K562 (cell line): ENCODE measurements around the gene NUP98. TPM values are rescaled to one million over a fixed set of nuclear protein-coding genes. Genes with fewer than 3 reads are reported as not detected.

Source experiments
- ATAC-seq: fragments of 200-7000 bp; cut with Tn5 transposase; 3 replicates; pipeline ENCODE4 v1.9.1; 2020; ENCODE audit warnings: moderate library complexity
- BruUV-seq: library from RNA; stranded (reverse); fragments of 400-500 nt; replicated peaks from 2 replicates; lab custom pipeline; 2021; lab: Mats Ljungman, UMichigan
- CTCF ChIA-PET: fragments of 300-600 bp; formaldehyde crosslinking; extraction: SDS; loops from one replicate; lab custom pipeline; 2021; ENCODE audit warnings: low intra/inter-chr PET ratio; lab: Yijun Ruan, JAX
- POLR2A ChIA-PET: fragments of 300-600, 350-650 bp; sonication (Branson Sonifier 250); formaldehyde crosslinking; extraction: SDS; loops from one replicate; lab custom pipeline; 2021; ENCODE audit warnings: antibody characterized with exemption, inconsistent platforms; lab: Yijun Ruan, JAX
- DNase-seq, 4 experiments: peaks; one replicate each; pipeline versions ENCODE4 v3.0.0 to v3.0.0-alpha.2; 2011 to 2018; ENCODE audit warnings: low spot score in 3 of 4, mixed read lengths in 3 of 4; ENCODE audit errors: extremely low read depth in 1 of 4
- FAIRE-seq: peaks from 2 replicates; lab custom pipeline; 2011; peaks lifted over from hg19 to GRCh38; lab: Jason Lieb, UNC
- H2AFZ ChIP-seq: 2 replicates; pipeline ENCODE4 v1.6.0; 2011; ENCODE audit warnings: low read depth, low read length, control low read depth, inconsistent platforms
- H3K27ac ChIP-seq: fragments of 200-600 bp; 3 replicates; pipeline ENCODE4 v1.8.0; 2011; ENCODE audit warnings: low read depth, mild to moderate bottlenecking, control low read depth, inconsistent platforms, low read length, moderate library complexity, mixed read lengths; ENCODE audit errors: extremely low read depth
- H3K27me3 ChIP-seq, 2 experiments: fragments of 300-600 bp in 1 of 2; 2 replicates in 1 of 2; 3 replicates in 1 of 2; pipeline versions ENCODE4 v1.6.0 to v1.8.0; 2011; ENCODE audit warnings: inconsistent platforms in 2 of 2, low read length in 2 of 2, mild to moderate bottlenecking in 1 of 2, mixed read lengths in 1 of 2, moderate library complexity in 1 of 2; ENCODE audit not compliant: control insufficient read depth in 2 of 2, insufficient read depth in 2 of 2
- H3K36me3 ChIP-seq: fragments of 300-600 bp; 3 replicates; pipeline ENCODE4 v1.8.0; 2011; ENCODE audit warnings: mild to moderate bottlenecking, low read length, inconsistent platforms; ENCODE audit not compliant: control insufficient read depth, insufficient read depth
- H3K4me1 ChIP-seq, 2 experiments: fragments of 200-600 bp in 1 of 2; replicated peaks in 1 of 2; 2 replicates in 1 of 2; 3 replicates in 1 of 2; pipeline versions ENCODE4 v1.5.1 to v1.8.0; 2011; ENCODE audit warnings: inconsistent platforms in 2 of 2, low read length in 2 of 2, mild to moderate bottlenecking in 1 of 2, mixed read lengths in 1 of 2, moderate library complexity in 1 of 2; ENCODE audit not compliant: control insufficient read depth in 2 of 2, insufficient read depth in 2 of 2
- H3K4me2 ChIP-seq: 2 replicates; pipeline ENCODE4 v1.6.1; 2011; ENCODE audit warnings: low read length, control low read depth, inconsistent platforms, mixed read lengths; ENCODE audit not compliant: insufficient read depth
- H3K4me3 ChIP-seq: fragments of 200-600 bp; sonication (generic), shearing (Covaris generic); 2 replicates; pipeline ENCODE4 v1.5.1; 2016; ENCODE audit warnings: control low read depth, inconsistent platforms
- H3K79me2 ChIP-seq: fragments of 200-600 bp; 3 replicates; pipeline ENCODE4 v1.8.0; 2011; ENCODE audit warnings: low read length, inconsistent platforms; ENCODE audit not compliant: control insufficient read depth, insufficient read depth
- H3K9ac ChIP-seq, 2 experiments: 2 replicates each; pipeline versions ENCODE4 v1.6.0 to v1.6.1; 2011; ENCODE audit warnings: low read depth in 2 of 2, low read length in 2 of 2, control low read depth in 1 of 2, inconsistent platforms in 1 of 2, mild to moderate bottlenecking in 1 of 2, mixed read lengths in 1 of 2; ENCODE audit not compliant: insufficient read depth in 1 of 2
- H3K9me1 ChIP-seq: one replicate; pipeline ENCODE4 v1.6.0; 2011; ENCODE audit warnings: inconsistent platforms, mild to moderate bottlenecking, low read length, moderate library complexity; ENCODE audit not compliant: control insufficient read depth, insufficient read depth
- H3K9me3 ChIP-seq: replicated peaks from 2 replicates; pipeline ENCODE4 v1.5.1; 2011; ENCODE audit warnings: low read depth, low read length, inconsistent platforms; ENCODE audit not compliant: control insufficient read depth, insufficient read depth
- H4K20me1 ChIP-seq: replicated peaks from 2 replicates; pipeline ENCODE4 v1.6.1; 2011; ENCODE audit warnings: low read length, inconsistent platforms, mixed read lengths; ENCODE audit not compliant: control insufficient read depth, insufficient read depth
- CREB3 ChIP-seq: fragments of 450-650 bp; conservative IDR thresholded peaks from 2 replicates; pipeline ENCODE4 v1.6.1; 2016; ENCODE audit warnings: missing genetic modification characterization, low read depth, mild to moderate bottlenecking, missing compliant biosample characterization, moderate library complexity
- DACH1 ChIP-seq: fragments of 450-650 bp; IDR thresholded peaks from 2 replicates; pipeline ENCODE4 v1.6.1; 2018; ENCODE audit not compliant: partially characterized antibody
- ETS2 ChIP-seq: IDR thresholded peaks from 2 replicates; pipeline ENCODE4 v1.6.1; 2016; ENCODE audit warnings: borderline replicate concordance, missing genetic modification characterization, mild to moderate bottlenecking, moderate library complexity, missing compliant biosample characterization; ENCODE audit not compliant: poor library complexity, severe bottlenecking
- ETV5 ChIP-seq: sonication (generic); formaldehyde crosslinking; IDR thresholded peaks from 2 replicates; pipeline ENCODE4 v1.4.0; 2020; ENCODE audit warnings: low read depth, mild to moderate bottlenecking, missing genetic modification reagents
- MBD1 ChIP-seq: fragments of 250-450 bp; sonication (Bioruptor Pico); IDR thresholded peaks from 2 replicates; pipeline ENCODE4 v1.8.0; 2022; ENCODE audit warnings: inconsistent platforms
- NCOR1 ChIP-seq: fragments of 450-650 bp; IDR thresholded peaks from 2 replicates; pipeline ENCODE4 v1.6.1; 2016; ENCODE audit warnings: mild to moderate bottlenecking, moderate library complexity
- NEUROD1 ChIP-seq: fragments of 150-350 bp; IDR thresholded peaks from 2 replicates; pipeline ENCODE4 v1.6.1; 2014; ENCODE audit warnings: borderline replicate concordance, low read length, low read depth; ENCODE audit not compliant: partially characterized antibody
- NR2F6 ChIP-seq: fragments of 450-650 bp; formaldehyde crosslinking; IDR thresholded peaks from 2 replicates; pipeline ENCODE4 v1.4.0; 2020; ENCODE audit warnings: mild to moderate bottlenecking
- SMAD3 ChIP-seq: fragments of 450-650 bp; formaldehyde crosslinking; conservative IDR thresholded peaks from 2 replicates; pipeline ENCODE4 v1.4.0; 2020; ENCODE audit warnings: mild to moderate bottlenecking
- SRF ChIP-seq, 2 experiments: fragments of 250-450, 450-650 bp in 1 of 2; sonication (Bioruptor Pico) in 1 of 2; sonication (generic) in 1 of 2; formaldehyde crosslinking; IDR thresholded peaks; 2 replicates each; pipeline versions ENCODE4 v1.5.0 to v1.5.1; 2020 to 2022; ENCODE audit warnings: mild to moderate bottlenecking in 1 of 2, missing genetic modification reagents in 1 of 2
- ZNF175 ChIP-seq: fragments of 200-800 bp; sonication (Bioruptor generic); IDR thresholded peaks from 2 replicates; pipeline ENCODE4 v1.6.1; 2016; ENCODE audit warnings: low read depth, mild to moderate bottlenecking, missing genetic modification characterization, missing compliant biosample characterization
- ZNF77 ChIP-seq: fragments of 250-450 bp; sonication (Bioruptor Pico); IDR thresholded peaks from 2 replicates; pipeline ENCODE4 v1.5.0; 2020
- WGBS: fragments of 100-300 bp; shearing (Covaris generic); methylation state at CpG from one replicate; pipeline ENCODE4 v1.1.6; 2016; ENCODE audit warnings: low coverage, mixed read lengths; ENCODE audit not compliant: insufficient coverage; ENCODE audit errors: missing lambda C conversion rate; 5-methylcytosine and 5-hydroxymethylcytosine counted together
- in situ Hi-C: fragments of 300-500 bp; cut with MboI; formaldehyde crosslinking; loops from 4 replicates; pipeline ENCODE4 v1.15.0; 2018; ENCODE audit warnings: inconsistent platforms, mixed read lengths
- intact Hi-C: fragments of 100-400 bp; cut with micrococcal nuclease; formaldehyde crosslinking; loops from 2 replicates; pipeline ENCODE4 v1.14.2; 2022
- polyA plus RNA-seq, 8 experiments: library from polyadenylated mRNA; depleted of rRNA in 4 of 8; stranded (reverse) in 5 of 8; unstranded in 3 of 8; fragments of >200 nt; fragmentation: Nextera tagmentation in 2 of 8; fragmentation: Illumina TruSeq in 1 of 8; extraction: Ambion mirVana in 2 of 8; extraction: Trizol in 1 of 8; gene quantifications; 2 replicates each; pipeline versions ENCODE4 v1.2.1 to v1.2.3, GENCODE V29; 2011 to 2014; ENCODE audit warnings: inconsistent platforms in 1 of 8, missing spikeins in 1 of 8
- total RNA-seq, 7 experiments: library from RNA; depleted of rRNA in 6 of 7; stranded (reverse); fragments of >200 nt in 6 of 7; fragmentation: Illumina TruSeq in 2 of 7; extraction: Trizol in 2 of 7; gene quantifications; 2 replicates each; pipeline versions ENCODE4 v1.2.1 to v1.2.3, GENCODE V29; 2011 to 2021; ENCODE audit warnings: low replicate concordance in 1 of 7

NUP98 gene
- total and polyA plus RNA-seq, 9 of the 15 experiments (the other 6 are each of a cell fraction or from before 2014, with no cell fraction given), result 45.1 to 196 (median 130) TPM

- Histone ChIP-seq H3K27me3 (no peaks in the 10 kb centered on the region), H3K4me1 (no peaks in the 10 kb centered on the region), H3K36me3 (peaks cover 93% of the 10 kb centered on the region), H4K20me1 (no peaks in the 10 kb centered on the region)
- intact Hi-C loops, result no loop called here
- 95% methylated on average over 4 of the region's 4 CpGs for WGBS
- CTCF ChIA-PET, result no interaction called here
- peak in 1 of 2 experiments; percentile 84; a peak in 1 of 4 replicates for TF ChIP-seq SRF (CRISPR knock-in tag; IDR thresholded peaks at IDR 0.05)
- no peak for TF ChIP-seq ZNF175 (CRISPR knock-in tag)
- TF ChIP-seq, all 486 proteins: peak for 1
- Histone ChIP-seq H3K9me3 (no peaks in the 10 kb centered on the region), H3K79me2 (no peaks in the 10 kb centered on the region), H3K9ac (no peak overlapping the region), H3K9me1 (no peaks in the 10 kb centered on the region), H3K4me3 (no peak overlapping the region), H2AFZ (no peak overlapping the region), H3K4me2 (no peak overlapping the region), H3K27ac (no peak overlapping the region)
- no peak for ATAC-seq
- DNase-seq, result no peak
- in situ Hi-C loops, result no loop called here
- no TSS peak for BruUV-seq
- POLR2A ChIA-PET, result interaction anchor here (0.5 to 0.9 kb wide), 6 partner anchors 16 to 1773 kb away, joined by 3 to 4 read pairs (median 3); no protein-coding TSS in a partner anchor
- no peak for FAIRE-seq
These were observed 86.7 kb downstream of the NUP98 start for GRCh38 chr11:3710485-3711259.

GRCh38 chr11:3709977-3710376 lies 87.4 kb downstream of the NUP98 start:
- Histone ChIP-seq H3K9me3 (no peaks in the 10 kb centered on the region), H3K9me1 (no peaks in the 10 kb centered on the region), H3K27ac (no peak overlapping the region), H3K9ac (no peak overlapping the region), H3K4me1 (no peaks in the 10 kb centered on the region), H3K4me3 (no peak overlapping the region), H3K36me3 (peaks cover 94% of the 10 kb centered on the region), H3K27me3 (no peaks in the 10 kb centered on the region), H3K4me2 (no peak overlapping the region), H2AFZ (no peak overlapping the region), H3K79me2 (no peaks in the 10 kb centered on the region), H4K20me1 (no peaks in the 10 kb centered on the region)
- intact Hi-C loops, result no loop called here
- ATAC-seq (no peak), DNase-seq (no peak), FAIRE-seq (no peak)
- CTCF ChIA-PET, result no interaction called here
- POLR2A ChIA-PET, result interaction anchor here (0.5 to 0.9 kb wide), 3 partner anchors 15 to 1772 kb away, joined by 3 to 4 read pairs (median 3); no protein-coding TSS in a partner anchor
- in situ Hi-C loops, result no loop called here
- 100% methylated on average over 1 of the region's 1 CpG for WGBS
- BruUV-seq, result no TSS peak
- TF ChIP-seq ZNF77 (CRISPR knock-in tag) (no peak), NCOR1 (no peak), ETS2 (no peak), ETV5 (no peak), NEUROD1 (no peak), CREB3 (tag) (no peak), NR2F6 (CRISPR knock-in tag) (no peak), MBD1 (CRISPR knock-in tag) (no peak), SMAD3 (CRISPR knock-in tag) (no peak), DACH1 (no peak)
